ENCODE data around the gene SYN1. TPM values are rescaled to one million over a fixed set of nuclear protein-coding genes. Genes with fewer than 3 reads are reported as not detected.

SYN1 gene
- total RNA-seq, 1 donor from 2014 or later = 0.75 TPM

GRCh38 chrX:47638816-47639215, 19.2 kb upstream of the SYN1 start:
- H3K9me3 ChIP-seq = no peaks in the 10 kb centered on the region
- no peak for TF ChIP-seq CTCF (IDR thresholded peaks at IDR 0.05)
- DNase-seq (no peak), ATAC-seq (no peak)
- peaks cover 28% of the 10 kb centered on the region for H3K36me3 ChIP-seq
- H3K4me3 ChIP-seq = no peak overlapping the region
- no peaks in the 10 kb centered on the region for H3K27me3 ChIP-seq
- H3K27ac ChIP-seq = no peak overlapping the region
- intact Hi-C loops (cut with DNase I) = no loop called here
- no peaks in the 10 kb centered on the region for H3K4me1 ChIP-seq

GRCh38 chrX:47637546-47638195, 18.0 kb upstream of the SYN1 start:
- H3K27me3 ChIP-seq = no peaks in the 10 kb centered on the region
- H3K27ac ChIP-seq = no peak overlapping the region
- H3K9me3 ChIP-seq = no peaks in the 10 kb centered on the region
- ATAC-seq = peak; percentile 98
- peaks cover 28% of the 10 kb centered on the region for H3K36me3 ChIP-seq
- peak overlapping the region; percentile 40 for H3K4me3 ChIP-seq
- intact Hi-C loops (cut with DNase I) = no loop called here
- no peaks in the 10 kb centered on the region for H3K4me1 ChIP-seq
- peak; percentile 84 for DNase-seq
- TF ChIP-seq CTCF (IDR thresholded peaks at IDR 0.05) = peak; percentile 19

GRCh38 chrX:47634871-47635575, 15.4 kb upstream of the SYN1 start:
- no peak for TF ChIP-seq CTCF (IDR thresholded peaks at IDR 0.05)
- H3K9me3 ChIP-seq = no peaks in the 10 kb centered on the region
- DNase-seq = no peak
- H3K27me3 ChIP-seq = no peaks in the 10 kb centered on the region
- no peak overlapping the region for H3K4me3 ChIP-seq
- peaks cover 17% of the 10 kb centered on the region for H3K36me3 ChIP-seq
- ATAC-seq = no peak
- no peak overlapping the region for H3K27ac ChIP-seq
- H3K4me1 ChIP-seq = no peaks in the 10 kb centered on the region
- intact Hi-C loops (cut with DNase I) = no loop called here

GRCh38 chrX:47633689-47634590, 14.3 kb upstream of the SYN1 start:
- Histone ChIP-seq H3K4me3 (no peak overlapping the region), H3K9me3 (no peaks in the 10 kb centered on the region), H3K27ac (no peak overlapping the region), H3K36me3 (peaks cover 11% of the 10 kb centered on the region), H3K4me1 (no peaks in the 10 kb centered on the region), H3K27me3 (no peaks in the 10 kb centered on the region)
- DNase-seq (no peak), ATAC-seq (no peak)
- intact Hi-C loops (cut with DNase I) = no loop called here
- no peak for TF ChIP-seq CTCF (IDR thresholded peaks at IDR 0.05)

GRCh38 chrX:47632666-47633065, 13.0 kb upstream of the SYN1 start:
- no peaks in the 10 kb centered on the region for H3K4me1 ChIP-seq
- no peak for DNase-seq
- TF ChIP-seq CTCF (IDR thresholded peaks at IDR 0.05) = no peak
- no peak for ATAC-seq
- no peaks in the 10 kb centered on the region for H3K27me3 ChIP-seq
- H3K36me3 ChIP-seq = peaks cover 11% of the 10 kb centered on the region
- H3K4me3 ChIP-seq = no peak overlapping the region
- intact Hi-C loops (cut with DNase I) = no loop called here
- no peak overlapping the region for H3K27ac ChIP-seq
- no peaks in the 10 kb centered on the region for H3K9me3 ChIP-seq
